SU-DHL-6 (cell line): ENCODE data around the gene IFIH1.

Source experiments
- H2AFZ ChIP-seq: fragments of 200-600 bp; sonication (generic); 2 replicates; pipeline ENCODE4 v1.6.1; 2014; ENCODE audit warnings: low read depth, mild to moderate bottlenecking, moderate library complexity, mixed read lengths, antibody characterized with exemption, low read length; ENCODE audit not compliant: severe bottlenecking
- H3F3A ChIP-seq: fragments of 200-600 bp; shearing (Covaris generic); 2 replicates; pipeline ENCODE4 v1.6.0; 2016; ENCODE audit warnings: antibody characterized with exemption, mild to moderate bottlenecking; ENCODE audit not compliant: insufficient read depth
- H3K27ac ChIP-seq: fragments of 200-600 bp; sonication (generic); 2 replicates; pipeline ENCODE4 v1.5.1; 2016; ENCODE audit warnings: low read depth, mild to moderate bottlenecking, low read length, moderate library complexity, mixed read lengths
- H3K27me3 ChIP-seq: fragments of 200-600 bp; sonication (generic), shearing (Covaris generic); 2 replicates; pipeline ENCODE4 v1.6.0; 2014; ENCODE audit warnings: mild to moderate bottlenecking, low read length
- H3K36me3 ChIP-seq: fragments of 200-600 bp; sonication (generic); 2 replicates; pipeline ENCODE4 v1.6.1; 2014; ENCODE audit warnings: mild to moderate bottlenecking, low read length, mixed read lengths
- H3K4me2 ChIP-seq: fragments of 300-600, 200-600 bp; shearing (Covaris generic), sonication (generic); 2 replicates; pipeline ENCODE4 v1.6.0; 2014; ENCODE audit warnings: low read length, low read depth, mild to moderate bottlenecking; ENCODE audit not compliant: poor library complexity, severe bottlenecking
- H3K4me3 ChIP-seq: fragments of 200-600 bp; sonication (generic); 2 replicates; pipeline ENCODE4 v1.5.1; 2014; ENCODE audit warnings: antibody characterized with exemption, low read length, mild to moderate bottlenecking, mixed read lengths; ENCODE audit not compliant: insufficient read depth, poor library complexity, severe bottlenecking
- H3K79me2 ChIP-seq: fragments of 200-600 bp; sonication (generic); 2 replicates; pipeline ENCODE4 v1.6.1; 2014; ENCODE audit warnings: mild to moderate bottlenecking, low read length, moderate library complexity; ENCODE audit not compliant: insufficient read depth
- H3K9ac ChIP-seq: fragments of 200-600 bp; sonication (generic); 2 replicates; pipeline ENCODE4 v1.7.0; 2014; ENCODE audit warnings: mild to moderate bottlenecking, low read length
- H3K9me2 ChIP-seq: fragments of 200-600 bp; sonication (generic); replicated peaks from 2 replicates; pipeline ENCODE4 v1.6.1; 2014; ENCODE audit warnings: low read length; ENCODE audit not compliant: insufficient read depth
- H3K9me3 ChIP-seq: fragments of 200-600 bp; sonication (generic); 2 replicates; pipeline ENCODE4 v1.6.1; 2014; ENCODE audit warnings: low read length, mixed read lengths; ENCODE audit not compliant: insufficient read depth
- H4K20me1 ChIP-seq: fragments of 200-600 bp; sonication (generic); 2 replicates; pipeline ENCODE4 v1.6.1; 2014; ENCODE audit warnings: low read depth, mild to moderate bottlenecking, antibody characterized with exemption, low read length, moderate library complexity, mixed read lengths
- EZH2phosphoT487 ChIP-seq: fragments of 200-600 bp; sonication (generic), shearing (Covaris generic); conservative IDR thresholded peaks from 2 replicates; pipeline ENCODE4 v1.6.1; 2018; ENCODE audit warnings: mild to moderate bottlenecking, antibody characterized with exemption, low read length, moderate library complexity, mixed read lengths
- TF ChIP-seq, protein P1 (sequence below): fragments of 200-600 bp; sonication (generic); IDR thresholded peaks from one replicate; pipeline ENCODE4 v1.5.1; 2017; ENCODE audit warnings: antibody characterized with exemption, mild to moderate bottlenecking, low read length, moderate library complexity; ENCODE audit not compliant: insufficient read depth, poor library complexity, severe bottlenecking

The IFIH1 gene

DNA sequence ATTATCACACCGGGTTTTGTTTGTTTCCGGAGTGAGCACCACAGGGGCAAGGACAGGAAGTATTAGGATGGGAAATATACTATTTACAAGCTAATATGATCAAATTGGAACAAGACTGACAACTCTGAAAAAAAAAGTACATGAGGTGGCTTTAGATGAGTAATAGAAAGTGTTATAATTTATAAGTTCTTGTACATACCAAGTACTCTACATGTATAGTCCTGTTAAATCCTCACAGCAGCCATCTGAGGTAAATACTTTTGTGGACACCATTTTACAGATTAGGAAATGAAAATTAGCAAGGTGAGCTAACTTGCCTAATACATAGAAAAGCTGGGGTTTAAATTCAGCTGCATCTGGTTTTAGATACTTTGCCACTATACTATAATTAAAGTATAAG, 86.5 kb downstream of the IFIH1 start:
- Histone ChIP-seq H3K9me3 (no peaks in the 10 kb centered on the region), H3K36me3 (no peaks in the 10 kb centered on the region), H3K9ac (no peak overlapping the region), H3K4me2 (no peak overlapping the region), H3K27me3 (no peaks in the 10 kb centered on the region), H3K79me2 (no peaks in the 10 kb centered on the region), H4K20me1 (no peaks in the 10 kb centered on the region), H3K9me2 (no peaks in the 10 kb centered on the region), H2AFZ (no peak overlapping the region), H3K27ac (no peak overlapping the region), H3K4me3 (no peak overlapping the region), H3F3A (no peaks in the 10 kb centered on the region)
- TF ChIP-seq, protein P1, sequence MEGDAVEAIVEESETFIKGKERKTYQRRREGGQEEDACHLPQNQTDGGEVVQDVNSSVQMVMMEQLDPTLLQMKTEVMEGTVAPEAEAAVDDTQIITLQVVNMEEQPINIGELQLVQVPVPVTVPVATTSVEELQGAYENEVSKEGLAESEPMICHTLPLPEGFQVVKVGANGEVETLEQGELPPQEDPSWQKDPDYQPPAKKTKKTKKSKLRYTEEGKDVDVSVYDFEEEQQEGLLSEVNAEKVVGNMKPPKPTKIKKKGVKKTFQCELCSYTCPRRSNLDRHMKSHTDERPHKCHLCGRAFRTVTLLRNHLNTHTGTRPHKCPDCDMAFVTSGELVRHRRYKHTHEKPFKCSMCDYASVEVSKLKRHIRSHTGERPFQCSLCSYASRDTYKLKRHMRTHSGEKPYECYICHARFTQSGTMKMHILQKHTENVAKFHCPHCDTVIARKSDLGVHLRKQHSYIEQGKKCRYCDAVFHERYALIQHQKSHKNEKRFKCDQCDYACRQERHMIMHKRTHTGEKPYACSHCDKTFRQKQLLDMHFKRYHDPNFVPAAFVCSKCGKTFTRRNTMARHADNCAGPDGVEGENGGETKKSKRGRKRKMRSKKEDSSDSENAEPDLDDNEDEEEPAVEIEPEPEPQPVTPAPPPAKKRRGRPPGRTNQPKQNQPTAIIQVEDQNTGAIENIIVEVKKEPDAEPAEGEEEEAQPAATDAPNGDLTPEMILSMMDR = no peak
- no peak for TF ChIP-seq EZH2phosphoT487

DNA sequence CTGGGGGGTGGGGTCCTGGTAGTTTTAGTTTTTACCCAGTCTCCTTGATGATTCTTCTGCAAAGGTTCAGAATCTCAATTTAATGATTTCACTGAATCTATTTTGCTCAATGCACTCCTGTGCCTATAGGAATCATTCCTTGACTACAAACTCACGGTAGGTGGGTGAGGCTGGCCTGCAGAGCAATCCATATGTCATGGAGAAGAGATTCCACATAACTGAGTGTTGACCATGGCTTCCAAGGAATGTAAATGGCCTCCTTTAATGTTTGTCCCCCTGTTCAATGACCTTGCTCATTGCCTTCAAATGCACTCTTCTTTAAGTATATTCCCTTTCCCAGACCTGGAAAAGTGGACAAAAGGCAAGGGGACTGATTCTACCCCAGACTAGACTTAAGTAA, 87.7 kb downstream of the IFIH1 start:
- Histone ChIP-seq H3K27ac (no peak overlapping the region), H3K27me3 (no peaks in the 10 kb centered on the region), H3K9ac (no peak overlapping the region), H3K4me2 (no peak overlapping the region), H3K9me2 (no peaks in the 10 kb centered on the region), H4K20me1 (no peaks in the 10 kb centered on the region), H3K79me2 (no peaks in the 10 kb centered on the region), H3K4me3 (no peak overlapping the region), H3K36me3 (no peaks in the 10 kb centered on the region), H3K9me3 (no peaks in the 10 kb centered on the region), H3F3A (no peaks in the 10 kb centered on the region), H2AFZ (no peak overlapping the region)
- TF ChIP-seq, protein P1 = no peak
- no peak for TF ChIP-seq EZH2phosphoT487

DNA sequence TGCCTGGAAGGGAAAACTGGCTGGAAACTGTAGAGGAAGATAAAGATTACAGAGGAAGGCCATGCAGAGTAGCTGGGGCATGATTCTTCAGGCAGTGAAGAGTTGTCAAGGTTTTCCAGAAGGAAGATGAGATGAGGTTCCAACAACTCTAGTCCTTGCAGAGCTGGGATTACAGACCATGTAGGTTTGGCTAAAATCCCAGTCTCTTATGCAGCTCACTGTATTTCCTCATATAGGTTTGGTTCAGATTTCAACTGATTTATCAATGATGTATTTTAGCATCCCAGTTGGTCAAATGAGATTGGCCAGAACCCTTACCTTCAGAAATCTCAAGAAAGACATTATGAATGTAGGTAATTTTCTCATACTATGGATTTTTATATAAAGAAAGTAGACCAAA, 91.6 kb downstream of the IFIH1 start:
- Histone ChIP-seq H3K79me2 (no peaks in the 10 kb centered on the region), H3K9me2 (no peaks in the 10 kb centered on the region), H3K27ac (no peak overlapping the region), H4K20me1 (no peaks in the 10 kb centered on the region), H3K4me3 (no peak overlapping the region), H3F3A (no peaks in the 10 kb centered on the region), H3K9ac (no peak overlapping the region), H3K36me3 (no peaks in the 10 kb centered on the region), H2AFZ (no peak overlapping the region), H3K9me3 (no peaks in the 10 kb centered on the region), H3K27me3 (no peaks in the 10 kb centered on the region), H3K4me2 (no peak overlapping the region)
- TF ChIP-seq, protein P1 = no peak
- no peak for TF ChIP-seq EZH2phosphoT487

DNA sequence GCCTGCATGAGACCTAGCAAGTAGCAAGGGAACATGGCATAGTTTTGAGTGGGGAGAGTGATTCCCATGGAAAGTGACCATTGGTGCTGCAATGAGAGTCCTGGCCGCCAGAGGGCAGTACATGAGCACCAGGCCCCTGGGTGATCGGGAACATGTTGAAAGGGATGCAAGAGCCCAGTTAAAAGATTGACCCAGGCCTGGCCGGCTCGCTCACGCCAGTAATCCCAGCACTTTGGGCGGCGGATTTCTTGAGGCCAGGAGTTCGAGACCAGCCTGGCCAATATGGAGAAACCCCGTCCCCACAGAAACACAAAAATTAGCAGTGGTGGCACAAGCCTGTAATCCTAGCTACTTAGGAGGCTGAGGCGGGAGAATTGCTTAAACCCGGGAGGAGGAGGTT, 97.4 kb downstream of the IFIH1 start:
- Histone ChIP-seq H3K79me2 (no peaks in the 10 kb centered on the region), H3K4me2 (no peak overlapping the region), H4K20me1 (no peaks in the 10 kb centered on the region), H3K9me2 (no peaks in the 10 kb centered on the region), H3K36me3 (no peaks in the 10 kb centered on the region), H2AFZ (no peak overlapping the region), H3K4me3 (no peak overlapping the region), H3K27ac (no peak overlapping the region), H3K9me3 (no peaks in the 10 kb centered on the region), H3F3A (no peaks in the 10 kb centered on the region), H3K27me3 (no peaks in the 10 kb centered on the region), H3K9ac (no peak overlapping the region)
- TF ChIP-seq, protein P1 = peak; percentile 70
- TF ChIP-seq EZH2phosphoT487 = no peak
